Stimulated activated CD8-positive, alpha-beta memory T cell treated with anti-CD3 and anti-CD28 coated beads, Interleukin-4, amount 100 ng/mL, for 4 hours (primary cell): Measurements from ENCODE around the gene NLRP1.

Experiments used
- DNase-seq, 2 donors: peaks; one replicate each; pipeline ENCODE4 v3.0.0-alpha.2; 2020; ENCODE audit warnings: low read depth in 2 of 2, low spot score in 1 of 2

The NLRP1 gene

GRCh38 chr17:5557990-5558389 lies 26.3 kb downstream of the NLRP1 start:
- DNase-seq, result no peak

- no peak for DNase-seq
These were observed 26.8 kb downstream of the NLRP1 start for GRCh38 chr17:5557485-5557884.

GRCh38 chr17:5555254-5555653 lies 29.1 kb downstream of the NLRP1 start:
- DNase-seq, result no peak

- DNase-seq, result no peak
These were observed 30.8 kb downstream of the NLRP1 start for GRCh38 chr17:5553479-5553878.

GRCh38 chr17:5552841-5553240 lies 31.5 kb downstream of the NLRP1 start:
- no peak for DNase-seq

GRCh38 chr17:5545051-5545987 lies 39.0 kb downstream of the NLRP1 start:
- DNase-seq, result no peak

GRCh38 chr17:5544115-5544514 lies 40.2 kb downstream of the NLRP1 start:
- no peak for DNase-seq

GRCh38 chr17:5541610-5542202 lies 42.6 kb downstream of the NLRP1 start:
- DNase-seq, result no peak

GRCh38 chr17:5540321-5540720 lies 44.0 kb downstream of the NLRP1 start:
- DNase-seq, result no peak

GRCh38 chr17:5539286-5539685 lies 45.0 kb downstream of the NLRP1 start:
- no peak for DNase-seq

- no peak for DNase-seq
These were observed 47.3 kb downstream of the NLRP1 start for GRCh38 chr17:5536866-5537650.

GRCh38 chr17:5535436-5535835 lies 48.9 kb downstream of the NLRP1 start:
- no peak for DNase-seq

GRCh38 chr17:5533486-5534315 lies 50.6 kb downstream of the NLRP1 start:
- DNase-seq, result no peak

GRCh38 chr17:5532581-5532980 lies 51.7 kb downstream of the NLRP1 start:
- no peak for DNase-seq

- DNase-seq, result no peak
These were observed 53.3 kb downstream of the NLRP1 start for GRCh38 chr17:5531085-5531418.

- no peak for DNase-seq
These were observed 53.8 kb downstream of the NLRP1 start for GRCh38 chr17:5530265-5531084.

- no peak for DNase-seq
These were observed 56.6 kb downstream of the NLRP1 start for GRCh38 chr17:5527601-5528250.

- peak; percentile 3 to 22 for DNase-seq
These were observed 57.3 kb downstream of the NLRP1 start for GRCh38 chr17:5526821-5527598.

- DNase-seq, result no peak
These were observed 61.1 kb downstream of the NLRP1 start for GRCh38 chr17:5523249-5523648.
